ENCODE results near the gene C1QTNF4.
"Not testable (repeated sequence)": the region's sequence is repeated elsewhere in the genome, so short reads cannot be mapped to it uniquely, and the experiment has no call there.

C1QTNF4 gene

GRCh38 chr11:47552566-47553405 lies 41.4 kb downstream of the C1QTNF4 start, which contains the start of gene CELF1:
TSS of gene CELF1 (minus strand) at chr11:47553132. CDS start at chr11:47499523, 53,609 bp downstream.
- TF ChIP-seq CTCF (IDR thresholded peaks at IDR 0.05; ENCODE audit: low read depth, low read length, missing control alignments), result peak; percentile 90
- peak within 1 kb of the TSS; percentile 96 for H3K4me3 ChIP-seq (ENCODE audit: low read depth, low read length)

GRCh38 chr11:47552056-47552565 lies 42.1 kb downstream of the C1QTNF4 start:
- DNase-seq (ENCODE audit: low read depth), result no peak
- H3K4me3 ChIP-seq (ENCODE audit: low read depth, low read length), result peak overlapping the region; percentile 96
- TF ChIP-seq CTCF (IDR thresholded peaks at IDR 0.05; ENCODE audit: low read depth, low read length, missing control alignments), result no peak

More at GRCh38 chr11:47552566-47553405, 41.4 kb downstream of the C1QTNF4 start, which contains the start of gene CELF1:
- DNase-seq (ENCODE audit: low read depth), result peak; percentile 64

- TF ChIP-seq CTCF (IDR thresholded peaks at IDR 0.05; ENCODE audit: low read depth, low read length, missing control alignments), result peak; percentile 67
- H3K4me3 ChIP-seq (ENCODE audit: low read depth, low read length), result peak overlapping the region; percentile 96
- peak; percentile 29 for DNase-seq (ENCODE audit: low read depth)
These were observed 43.1 kb downstream of the C1QTNF4 start for GRCh38 chr11:47551086-47551485.

- TF ChIP-seq CTCF (IDR thresholded peaks at IDR 0.05; ENCODE audit: low read depth, low read length, missing control alignments), result no peak
These were observed 43.7 kb downstream of the C1QTNF4 start for GRCh38 chr11:47550288-47551047.

GRCh38 chr11:47546274-47546673 lies 47.9 kb downstream of the C1QTNF4 start:
- H3K4me3 ChIP-seq (ENCODE audit: low read depth, low read length), result not testable (repeated sequence)

More at GRCh38 chr11:47550288-47551047, 43.7 kb downstream of the C1QTNF4 start:
- peak overlapping the region; percentile 96; the same call in 1 of the 2 replicates for H3K4me3 ChIP-seq (ENCODE audit: low read depth, low read length)
- DNase-seq (ENCODE audit: low read depth), result no peak

GRCh38 chr11:47545298-47545697 lies 48.9 kb downstream of the C1QTNF4 start:
- no peak overlapping the region for H3K4me3 ChIP-seq (ENCODE audit: low read depth, low read length)
- TF ChIP-seq CTCF (IDR thresholded peaks at IDR 0.05; ENCODE audit: low read depth, low read length, missing control alignments), result no peak
- no peak for DNase-seq (ENCODE audit: low read depth)

More at GRCh38 chr11:47546274-47546673, 47.9 kb downstream of the C1QTNF4 start:
- DNase-seq (ENCODE audit: low read depth), result not testable (repeated sequence)

- TF ChIP-seq CTCF (IDR thresholded peaks at IDR 0.05; ENCODE audit: low read depth, low read length, missing control alignments), result no peak
- H3K4me3 ChIP-seq (ENCODE audit: low read depth, low read length), result no peak overlapping the region
- DNase-seq (ENCODE audit: low read depth), result no peak
These were observed 53.1 kb downstream of the C1QTNF4 start for GRCh38 chr11:47541070-47541469.
